Measurements from ENCODE around the gene NECAB3. TPM values are rescaled to one million over a fixed set of nuclear protein-coding genes. Genes with fewer than 3 reads are reported as not detected.

NECAB3 gene
- total and polyA plus RNA-seq, 2 donors (not counting 3 experiments of a cell fraction or from before 2014, with no cell fraction given) = 18.1 to 22.4 TPM

- TF ChIP-seq MYC (IDR thresholded peaks at IDR 0.05; ENCODE audit: low read depth, low read length) (no peak), JUN (IDR thresholded peaks at IDR 0.05; ENCODE audit: borderline replicate concordance, insufficient read depth, insufficient read length, low read depth) (no peak), POLR2A (IDR thresholded peaks at IDR 0.05; ENCODE audit: low read depth, low read length) (no peak), MAX (IDR thresholded peaks at IDR 0.05; ENCODE audit: insufficient read depth, insufficient read length) (no peak)
- TF ChIP-seq, protein P1, sequence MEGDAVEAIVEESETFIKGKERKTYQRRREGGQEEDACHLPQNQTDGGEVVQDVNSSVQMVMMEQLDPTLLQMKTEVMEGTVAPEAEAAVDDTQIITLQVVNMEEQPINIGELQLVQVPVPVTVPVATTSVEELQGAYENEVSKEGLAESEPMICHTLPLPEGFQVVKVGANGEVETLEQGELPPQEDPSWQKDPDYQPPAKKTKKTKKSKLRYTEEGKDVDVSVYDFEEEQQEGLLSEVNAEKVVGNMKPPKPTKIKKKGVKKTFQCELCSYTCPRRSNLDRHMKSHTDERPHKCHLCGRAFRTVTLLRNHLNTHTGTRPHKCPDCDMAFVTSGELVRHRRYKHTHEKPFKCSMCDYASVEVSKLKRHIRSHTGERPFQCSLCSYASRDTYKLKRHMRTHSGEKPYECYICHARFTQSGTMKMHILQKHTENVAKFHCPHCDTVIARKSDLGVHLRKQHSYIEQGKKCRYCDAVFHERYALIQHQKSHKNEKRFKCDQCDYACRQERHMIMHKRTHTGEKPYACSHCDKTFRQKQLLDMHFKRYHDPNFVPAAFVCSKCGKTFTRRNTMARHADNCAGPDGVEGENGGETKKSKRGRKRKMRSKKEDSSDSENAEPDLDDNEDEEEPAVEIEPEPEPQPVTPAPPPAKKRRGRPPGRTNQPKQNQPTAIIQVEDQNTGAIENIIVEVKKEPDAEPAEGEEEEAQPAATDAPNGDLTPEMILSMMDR (IDR thresholded peaks at IDR 0.05; ENCODE audit: extremely low read depth in 1 of 2, insufficient read depth in 1 of 2, low read depth in 1 of 2, low read length in 2 of 2) = no peak
- no peak for FAIRE-seq
- Histone ChIP-seq H3K9me3 (replicated peaks; ENCODE audit: control insufficient read depth, insufficient read depth, low read length) (no peaks in the 10 kb centered on the region), H3K4me2 (ENCODE audit: insufficient read depth, low read length) (no peak overlapping the region), H3K4me1 (ENCODE audit: control insufficient read depth, extremely low read depth, insufficient read depth, low read length) (no peaks in the 10 kb centered on the region), H3K9me1 (replicated peaks; ENCODE audit: control insufficient read depth, extremely low read depth, insufficient read depth, low read length) (no peaks in the 10 kb centered on the region), H3K36me3 (ENCODE audit: control insufficient read depth in 2 of 2, extremely low read depth in 1 of 2, insufficient read depth in 2 of 2, low read length in 2 of 2) (peaks cover 3 to 20% of the 10 kb centered on the region in 2 experiments), H3K4me3 (replicated peaks in 1 of 3; ENCODE audit: insufficient read depth in 1 of 3, low read depth in 1 of 3, low read length in 3 of 3) (no peak overlapping the region), H3K27ac (ENCODE audit: insufficient read depth, low read depth, low read length) (no peak overlapping the region), H4K20me1 (replicated peaks; ENCODE audit: control insufficient read depth, extremely low read depth, insufficient read depth, low read length) (no peaks in the 10 kb centered on the region), H3K79me2 (ENCODE audit: control insufficient read depth, insufficient read depth, low read length) (no peaks in the 10 kb centered on the region), H3K27me3 (ENCODE audit: control insufficient read depth in 2 of 2, insufficient read depth in 2 of 2, low read length in 2 of 2) (no peaks in the 10 kb centered on the region), H2AFZ (ENCODE audit: low read depth, low read length) (no peak overlapping the region), H3K9ac (replicated peaks; ENCODE audit: extremely low read depth, insufficient read depth, low read length) (no peak overlapping the region)
- dilution Hi-C loops (cut with MboI; ENCODE audit: extremely low pct_ligation_motif_present, low sequenced_read_pairs) = no loop called here
- intact Hi-C loops (cut with micrococcal nuclease) = no loop called here
- ChIA-PET CTCF (interaction anchor here (0.5 to 1.1 kb wide), 2 partner anchors 10 to 1948 kb away, joined by 4 read pairs; no protein-coding TSS in a partner anchor), POLR2A (no interaction called here)
- DNase-seq (ENCODE audit: low read depth, low spot score) = no peak
- BruUV-seq (replicated peaks) = no TSS peak
Measured at GRCh38 chr20:33644313-33645071, 29.7 kb downstream of the NECAB3 start.

Measured in endothelial cell of umbilical vein (primary cell).